ENCODE results near the gene EMILIN2.

GRCh38 chr18:2932247-2933181 is 85.7 kb downstream of the EMILIN2 start:
- TF ChIP-seq GATA2 (IDR thresholded peaks at IDR 0.05; ENCODE audit: low read depth, low read length) (no peak), GATA3 (IDR thresholded peaks at IDR 0.05; ENCODE audit: low read depth, low read length) (no peak)
